Lower leg skin (tissue), 3 donors: Measurements from ENCODE around the gene PPIB.

Experiments
- POLR2A ChIP-seq, 2 donors: fragments of 450-650 bp; IDR thresholded peaks; one replicate each; pipeline ENCODE4 v1.6.1; 2016 to 2017; ENCODE audit warnings: antibody characterized with exemption in 2 of 2, mild to moderate bottlenecking in 1 of 2, moderate library complexity in 1 of 2
- TF ChIP-seq, protein P1 (sequence below), 3 donors: fragments of 450-650 bp; IDR thresholded peaks; one replicate each; pipeline ENCODE4 v1.5.1; 2016; ENCODE audit warnings: antibody characterized with exemption in 3 of 3, mild to moderate bottlenecking in 3 of 3, moderate library complexity in 2 of 3

DNA sequence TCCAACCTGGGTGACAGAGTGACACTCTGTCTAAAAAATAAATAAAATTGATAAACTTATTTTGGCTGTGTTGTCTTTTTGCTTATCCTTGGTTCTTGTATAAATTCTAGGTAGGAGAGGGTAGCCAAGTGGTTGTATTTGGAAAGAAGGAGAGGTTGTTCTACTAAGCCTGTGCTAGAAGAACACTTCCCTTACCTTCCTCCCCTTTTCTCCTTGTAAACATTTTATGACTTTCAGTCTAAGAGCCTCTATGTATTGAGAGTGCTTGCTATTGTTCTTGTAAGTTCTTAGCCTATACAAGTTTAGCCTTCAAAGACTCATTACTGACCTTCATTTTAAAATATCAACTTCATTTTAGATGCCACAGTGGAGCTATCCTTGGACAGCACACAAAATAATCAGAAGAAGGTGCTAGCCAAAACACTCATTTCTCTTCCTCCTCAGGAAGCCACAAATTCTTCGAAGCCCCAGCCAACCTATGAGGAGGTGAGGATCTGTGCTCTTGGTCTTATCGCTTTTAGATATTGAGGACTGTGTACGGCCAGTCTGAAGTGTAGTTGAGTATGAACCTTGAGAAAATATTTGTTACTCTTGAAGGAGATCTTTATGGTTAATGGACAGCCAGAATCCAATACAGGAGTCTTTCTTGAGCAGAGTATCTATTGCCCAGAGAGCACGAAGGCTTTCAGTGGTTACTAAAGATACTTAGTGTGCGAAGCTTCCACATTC lies 44.9 kb downstream of the PPIB start:
- TF ChIP-seq, protein P1, sequence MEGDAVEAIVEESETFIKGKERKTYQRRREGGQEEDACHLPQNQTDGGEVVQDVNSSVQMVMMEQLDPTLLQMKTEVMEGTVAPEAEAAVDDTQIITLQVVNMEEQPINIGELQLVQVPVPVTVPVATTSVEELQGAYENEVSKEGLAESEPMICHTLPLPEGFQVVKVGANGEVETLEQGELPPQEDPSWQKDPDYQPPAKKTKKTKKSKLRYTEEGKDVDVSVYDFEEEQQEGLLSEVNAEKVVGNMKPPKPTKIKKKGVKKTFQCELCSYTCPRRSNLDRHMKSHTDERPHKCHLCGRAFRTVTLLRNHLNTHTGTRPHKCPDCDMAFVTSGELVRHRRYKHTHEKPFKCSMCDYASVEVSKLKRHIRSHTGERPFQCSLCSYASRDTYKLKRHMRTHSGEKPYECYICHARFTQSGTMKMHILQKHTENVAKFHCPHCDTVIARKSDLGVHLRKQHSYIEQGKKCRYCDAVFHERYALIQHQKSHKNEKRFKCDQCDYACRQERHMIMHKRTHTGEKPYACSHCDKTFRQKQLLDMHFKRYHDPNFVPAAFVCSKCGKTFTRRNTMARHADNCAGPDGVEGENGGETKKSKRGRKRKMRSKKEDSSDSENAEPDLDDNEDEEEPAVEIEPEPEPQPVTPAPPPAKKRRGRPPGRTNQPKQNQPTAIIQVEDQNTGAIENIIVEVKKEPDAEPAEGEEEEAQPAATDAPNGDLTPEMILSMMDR (IDR thresholded peaks at IDR 0.05) = no peak
- TF ChIP-seq POLR2A (IDR thresholded peaks at IDR 0.05) = no peak
